ENCODE measurements around the gene NEUROD2. TPM values are rescaled to one million over a fixed set of nuclear protein-coding genes. Genes with fewer than 3 reads are reported as not detected.
A peak's percentile ranks its signal among the peaks of the same experiment; 100 is the strongest.

The NEUROD2 gene
- total RNA-seq, 1 experiment from 2014 or later, result not detected

DNA sequence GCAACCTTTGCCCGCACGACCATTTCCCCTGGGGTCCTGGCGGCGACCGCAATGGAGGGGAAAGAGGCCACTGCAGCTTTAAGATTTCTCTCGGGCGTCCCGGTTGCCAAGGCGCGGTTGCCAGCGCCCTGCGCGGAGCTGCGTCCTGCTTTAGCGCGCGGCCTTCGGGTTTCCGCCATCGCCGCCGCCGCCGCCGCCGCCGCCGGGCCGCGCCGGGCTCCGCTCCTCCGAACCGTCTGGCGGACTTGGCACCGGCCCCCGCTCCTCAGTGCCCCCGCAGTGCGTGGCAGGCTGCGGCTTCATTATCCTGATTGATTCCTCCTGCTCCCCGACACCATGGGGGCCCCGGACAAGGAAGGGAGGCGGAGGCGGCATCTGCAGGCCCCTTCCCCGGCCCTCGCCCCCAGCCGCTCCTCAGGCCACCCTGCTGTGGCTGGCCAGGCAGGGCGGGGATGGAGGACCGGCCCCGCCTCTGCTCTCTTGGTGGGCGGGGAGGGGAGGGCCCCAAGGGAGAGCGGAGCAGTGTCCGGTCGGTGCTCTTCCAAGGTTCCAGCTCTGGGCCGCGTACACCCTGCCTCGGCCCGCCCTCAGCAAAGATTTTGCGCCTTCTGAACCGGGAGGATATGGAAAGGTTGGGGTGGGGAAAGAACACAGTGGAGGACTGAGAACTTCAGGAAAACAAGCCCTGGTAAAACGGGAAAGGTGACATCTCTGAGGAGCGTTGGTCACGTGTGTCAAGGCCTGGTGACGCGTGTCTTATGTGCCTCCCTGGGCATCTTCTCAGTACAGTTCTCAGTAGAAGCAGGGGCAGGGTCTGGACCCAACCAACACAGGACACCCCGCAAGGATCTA is 34.0 kb downstream of the NEUROD2 start:
- Histone ChIP-seq H3K4me2 (ENCODE audit: low read length) (peak overlapping the region; percentile 93), H3K27me3 (ENCODE audit: low read length) (no peaks in the 10 kb centered on the region), H3K27ac (ENCODE audit: low read length) (no peak overlapping the region), H3K36me3 (ENCODE audit: low read depth, low read length) (no peaks in the 10 kb centered on the region), H3K4me3 (ENCODE audit: low read length) (peak overlapping the region; percentile 75), H2AFZ (ENCODE audit: low read length) (peak overlapping the region; percentile 92), H3K9ac (ENCODE audit: low read length) (peak overlapping the region; percentile 65), H3K9me3 (ENCODE audit: low read length) (no peaks in the 10 kb centered on the region), H4K20me1 (ENCODE audit: low read length) (no peaks in the 10 kb centered on the region), H3K4me1 (ENCODE audit: insufficient read depth, low read length) (peaks cover 4% of the 10 kb centered on the region; the same call in 1 of the 2 replicates), H3F3A (ENCODE audit: low read length, unreplicated experiment) (no peaks in the 10 kb centered on the region), H3K79me2 (ENCODE audit: low read length) (no peaks in the 10 kb centered on the region), H3K9me2 (replicated peaks; ENCODE audit: low read length) (no peaks in the 10 kb centered on the region)
- intact Hi-C loops (cut with micrococcal nuclease), result loop anchor here (1.0 kb wide), 1 partner anchor 45 kb away; no protein-coding TSS in a partner anchor
- ChIA-PET POLR2A (ENCODE audit: unreplicated experiment) (interaction anchor here (0.6 kb wide), 1 partner anchor 18 kb away, joined by 3 read pairs; no protein-coding TSS in a partner anchor), CTCF (interaction anchor here (0.6 kb wide), 1 partner anchor 29 kb away, joined by 7 read pairs; no protein-coding TSS in a partner anchor)
- BruUV-seq (replicated peaks), result TSS peak; percentile 51
- ATAC-seq (peak; percentile 97), DNase-seq (peak; percentile 63)
- TF ChIP-seq EZH2phosphoT487 (IDR thresholded peaks at IDR 0.05; ENCODE audit: borderline replicate concordance, low read length), result no peak
- no peak for TF ChIP-seq CTCF (conservative IDR thresholded peaks at IDR 0.05; ENCODE audit: low read depth, low read length)
- TF ChIP-seq EZH2 (IDR thresholded peaks at IDR 0.05; ENCODE audit: low read length, unreplicated experiment), result no peak

DNA sequence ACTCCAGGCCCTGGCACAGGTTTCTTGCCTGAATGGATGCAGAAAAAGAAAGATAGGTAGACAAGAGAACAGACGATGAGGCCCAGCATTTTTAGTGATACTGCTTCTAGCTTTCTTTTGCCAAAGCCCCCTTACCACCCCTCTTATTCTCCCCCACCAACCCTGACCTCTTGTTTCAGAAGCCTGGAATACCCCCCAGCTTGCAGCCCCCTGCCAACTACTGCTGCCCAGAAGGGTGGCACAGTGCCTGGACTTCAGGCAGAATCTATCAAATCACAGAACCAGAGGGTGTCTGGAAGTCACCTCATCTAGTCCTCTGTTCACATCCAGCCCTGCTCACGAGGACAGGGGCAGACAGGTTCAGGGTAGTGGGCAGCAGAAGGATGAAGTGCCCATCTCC is 35.6 kb downstream of the NEUROD2 start:
- POLR2A ChIA-PET (ENCODE audit: unreplicated experiment), result no interaction called here
- no peak overlapping the region for H3K4me2 ChIP-seq (ENCODE audit: low read length)
- no peak overlapping the region for H3K27ac ChIP-seq (ENCODE audit: low read length)
- H3K9me2 ChIP-seq (replicated peaks; ENCODE audit: low read length), result no peaks in the 10 kb centered on the region
- H3K9me3 ChIP-seq (ENCODE audit: low read length), result no peaks in the 10 kb centered on the region
- no peak overlapping the region for H3K4me3 ChIP-seq (ENCODE audit: low read length)
- CTCF ChIA-PET, result no interaction called here
- ATAC-seq (no peak), DNase-seq (no peak)
- TF ChIP-seq CTCF (conservative IDR thresholded peaks at IDR 0.05; ENCODE audit: low read depth, low read length) (no peak), EZH2phosphoT487 (IDR thresholded peaks at IDR 0.05; ENCODE audit: borderline replicate concordance, low read length) (no peak), EZH2 (IDR thresholded peaks at IDR 0.05; ENCODE audit: low read length, unreplicated experiment) (no peak)
- H2AFZ ChIP-seq (ENCODE audit: low read length), result no peak overlapping the region
- H4K20me1 ChIP-seq (ENCODE audit: low read length), result no peaks in the 10 kb centered on the region
- H3K9ac ChIP-seq (ENCODE audit: low read length), result no peak overlapping the region
- H3K36me3 ChIP-seq (ENCODE audit: low read depth, low read length), result no peaks in the 10 kb centered on the region
- intact Hi-C loops (cut with micrococcal nuclease), result no loop called here
- no peaks in the 10 kb centered on the region for H3F3A ChIP-seq (ENCODE audit: low read length, unreplicated experiment)
- BruUV-seq (replicated peaks), result no TSS peak
- no peaks in the 10 kb centered on the region for H3K79me2 ChIP-seq (ENCODE audit: low read length)
- no peaks in the 10 kb centered on the region for H3K27me3 ChIP-seq (ENCODE audit: low read length)
- peaks cover 4% of the 10 kb centered on the region; the same call in 1 of the 2 replicates for H3K4me1 ChIP-seq (ENCODE audit: insufficient read depth, low read length)

- intact Hi-C loops (cut with micrococcal nuclease), result no loop called here
- Histone ChIP-seq H3K9me3 (ENCODE audit: low read length) (no peaks in the 10 kb centered on the region), H3K27ac (ENCODE audit: low read length) (no peak overlapping the region), H4K20me1 (ENCODE audit: low read length) (no peaks in the 10 kb centered on the region), H3K9ac (ENCODE audit: low read length) (no peak overlapping the region), H3K9me2 (replicated peaks; ENCODE audit: low read length) (no peaks in the 10 kb centered on the region), H3K4me2 (ENCODE audit: low read length) (no peak overlapping the region), H3K27me3 (ENCODE audit: low read length) (no peaks in the 10 kb centered on the region), H3K4me1 (ENCODE audit: insufficient read depth, low read length) (peaks cover 3% of the 10 kb centered on the region; the same call in 1 of the 2 replicates), H3K79me2 (ENCODE audit: low read length) (no peaks in the 10 kb centered on the region), H3K4me3 (ENCODE audit: low read length) (no peak overlapping the region), H3K36me3 (ENCODE audit: low read depth, low read length) (no peaks in the 10 kb centered on the region), H2AFZ (ENCODE audit: low read length) (no peak overlapping the region), H3F3A (ENCODE audit: low read length, unreplicated experiment) (no peaks in the 10 kb centered on the region)
- TF ChIP-seq EZH2phosphoT487 (IDR thresholded peaks at IDR 0.05; ENCODE audit: borderline replicate concordance, low read length) (no peak), EZH2 (IDR thresholded peaks at IDR 0.05; ENCODE audit: low read length, unreplicated experiment) (no peak), CTCF (conservative IDR thresholded peaks at IDR 0.05; ENCODE audit: low read depth, low read length) (no peak)
- BruUV-seq (replicated peaks), result no TSS peak
- ATAC-seq, result no peak
- POLR2A ChIA-PET (ENCODE audit: unreplicated experiment), result no interaction called here
- CTCF ChIA-PET, result no interaction called here
- DNase-seq, result no peak
These were observed 38.6 kb downstream of the NEUROD2 start for GRCh38 chr17:39569126-39569525.

Data from PC-3 (cell line).